OCI-LY7 (cell line): ENCODE measurements around the gene OCSTAMP. TPM values are rescaled to one million over a fixed set of nuclear protein-coding genes. Genes with fewer than 3 reads are reported as not detected.
A peak's percentile ranks its signal among the peaks of the same experiment; 100 is the strongest.

Experiments used
- BruUV-seq: library from RNA; stranded (reverse); fragments of 400-500 nt; replicated peaks from 2 replicates; lab custom pipeline; 2021; lab: Mats Ljungman, UMichigan
- CTCF ChIA-PET: fragments of 300-600 bp; sonication (Branson Sonifier 250); formaldehyde crosslinking; loops from one replicate; lab custom pipeline; 2022; ENCODE audit warnings: antibody characterized with exemption; ENCODE audit not compliant: unreplicated experiment; lab: Charles Lee
- POLR2A ChIA-PET: fragments of 300-600 bp; sonication (Branson Sonifier 250); formaldehyde crosslinking; loops from one replicate; lab custom pipeline; 2022; ENCODE audit warnings: antibody characterized with exemption; lab: Charles Lee
- DNase-seq: peaks from one replicate; pipeline ENCODE4 v3.0.0-alpha.2; 2015; ENCODE audit warnings: low spot score
- H2AFZ ChIP-seq: fragments of 200-600 bp; sonication (generic), shearing (Covaris generic); 2 replicates; pipeline ENCODE4 v1.6.1; 2014; ENCODE audit warnings: mild to moderate bottlenecking, antibody characterized with exemption, low read length, moderate library complexity
- H3K27ac ChIP-seq: fragments of 200-600 bp; sonication (generic); 2 replicates; pipeline ENCODE4 v1.5.1; 2014; ENCODE audit warnings: mixed run types, low read depth, mild to moderate bottlenecking, moderate library complexity, low read length, inconsistent platforms; ENCODE audit not compliant: poor library complexity, severe bottlenecking
- H3K36me3 ChIP-seq: fragments of 200-600 bp; sonication (generic); 2 replicates; pipeline ENCODE4 v1.6.1; 2014; ENCODE audit warnings: mild to moderate bottlenecking, antibody characterized with exemption, low read length, moderate library complexity, mixed read lengths; ENCODE audit not compliant: insufficient read depth
- H3K4me1 ChIP-seq: fragments of 200-600 bp; sonication (generic); 2 replicates; pipeline ENCODE4 v1.5.1; 2014; ENCODE audit warnings: mild to moderate bottlenecking, low read length; ENCODE audit not compliant: insufficient read depth, poor library complexity, severe bottlenecking
- H3K4me2 ChIP-seq: fragments of 200-600 bp; sonication (generic); 2 replicates; pipeline ENCODE4 v1.6.1; 2014; ENCODE audit warnings: mild to moderate bottlenecking, low read length
- H3K4me3 ChIP-seq: fragments of 200-600 bp; sonication (generic); 2 replicates; pipeline ENCODE4 v1.5.1; 2014; ENCODE audit warnings: mild to moderate bottlenecking, low read depth, low read length; ENCODE audit not compliant: poor library complexity, severe bottlenecking
- H3K79me2 ChIP-seq: fragments of 200-600 bp; sonication (generic); 2 replicates; pipeline ENCODE4 v1.6.1; 2016; ENCODE audit warnings: low read depth, mild to moderate bottlenecking, low read length, moderate library complexity, mixed read lengths; ENCODE audit not compliant: insufficient read depth
- H3K9me2 ChIP-seq: fragments of 200-600 bp; sonication (generic); 2 replicates; pipeline ENCODE4 v1.6.1; 2016; ENCODE audit warnings: mild to moderate bottlenecking, low read length, mixed read lengths; ENCODE audit not compliant: insufficient read depth
- H3K9me3 ChIP-seq: fragments of 200-600 bp; sonication (generic); 2 replicates; pipeline ENCODE4 v1.6.1; 2014; ENCODE audit warnings: mild to moderate bottlenecking, mixed run types, low read length, mixed read lengths
- H4K20me1 ChIP-seq: fragments of 200-600 bp; sonication (generic); 2 replicates; pipeline ENCODE4 v1.6.1; 2014; ENCODE audit warnings: mild to moderate bottlenecking, antibody characterized with exemption, low read length, moderate library complexity, mixed read lengths; ENCODE audit not compliant: insufficient read depth
- CTCF ChIP-seq: fragments of 200-600 bp; sonication (generic); conservative IDR thresholded peaks from 2 replicates; pipeline ENCODE4 v1.5.1; 2014; ENCODE audit warnings: mild to moderate bottlenecking, antibody characterized with exemption, low read length, moderate library complexity, mixed read lengths
- EZH2phosphoT487 ChIP-seq: fragments of 200-600 bp; sonication (generic); IDR thresholded peaks from 2 replicates; pipeline ENCODE4 v1.6.1; 2018; ENCODE audit warnings: low read depth, borderline replicate concordance, mild to moderate bottlenecking, mixed run types, antibody characterized with exemption, low read length, moderate library complexity, mixed read lengths
- intact Hi-C: fragments of 100-400 bp; cut with micrococcal nuclease; formaldehyde crosslinking; loops from one replicate; pipeline ENCODE4 v1.10.0; 2022; ENCODE audit not compliant: unreplicated experiment
- total RNA-seq, 2 experiments: library from RNA; depleted of rRNA in 1 of 2; stranded (reverse); fragments of >200 nt in 1 of 2; shearing (Covaris generic) in 1 of 2; gene quantifications; 2 replicates each; pipeline ENCODE4 v1.2.3, GENCODE V29; 2014 to 2022

The OCSTAMP gene
- total RNA-seq, 2 experiments from 2014 or later, result not detected

GRCh38 chr20:46544576-46544975 lies 5.9 kb downstream of the OCSTAMP start:
- POLR2A ChIA-PET, result no interaction called here
- no peaks in the 10 kb centered on the region for H3K36me3 ChIP-seq
- no peak overlapping the region for H3K4me3 ChIP-seq
- no peak for DNase-seq
- no peaks in the 10 kb centered on the region for H3K4me1 ChIP-seq
- intact Hi-C loops, result no loop called here
- no peak overlapping the region for H3K4me2 ChIP-seq
- BruUV-seq, result no TSS peak
- H3K27ac ChIP-seq, result no peak overlapping the region
- CTCF ChIA-PET, result no interaction called here
- H3K9me3 ChIP-seq, result no peaks in the 10 kb centered on the region
- H3K79me2 ChIP-seq, result no peaks in the 10 kb centered on the region
- no peaks in the 10 kb centered on the region for H3K9me2 ChIP-seq
- no peak for TF ChIP-seq EZH2phosphoT487
- TF ChIP-seq CTCF, result 0 out of 2 replicates have a peak, but pooled peaks have one; percentile 24
- no peak overlapping the region for H2AFZ ChIP-seq
- H4K20me1 ChIP-seq, result no peaks in the 10 kb centered on the region

GRCh38 chr20:46543959-46544358 lies 6.5 kb downstream of the OCSTAMP start:
- H3K27ac ChIP-seq, result no peak overlapping the region
- no peaks in the 10 kb centered on the region for H3K79me2 ChIP-seq
- H2AFZ ChIP-seq, result no peak overlapping the region
- no peaks in the 10 kb centered on the region for H3K9me3 ChIP-seq
- no peak overlapping the region for H3K4me2 ChIP-seq
- no peaks in the 10 kb centered on the region for H4K20me1 ChIP-seq
- no TSS peak for BruUV-seq
- no peaks in the 10 kb centered on the region for H3K4me1 ChIP-seq
- ChIA-PET CTCF (no interaction called here), POLR2A (no interaction called here)
- no peak overlapping the region for H3K4me3 ChIP-seq
- H3K36me3 ChIP-seq, result no peaks in the 10 kb centered on the region
- no peaks in the 10 kb centered on the region for H3K9me2 ChIP-seq
- no peak for DNase-seq
- TF ChIP-seq EZH2phosphoT487, result no peak
- TF ChIP-seq CTCF, result no peak
- intact Hi-C loops, result no loop called here

GRCh38 chr20:46543033-46543432 lies 7.4 kb downstream of the OCSTAMP start:
- no peak overlapping the region for H3K4me3 ChIP-seq
- TF ChIP-seq CTCF (no peak), EZH2phosphoT487 (no peak)
- no peaks in the 10 kb centered on the region for H3K9me2 ChIP-seq
- H3K27ac ChIP-seq, result no peak overlapping the region
- no peaks in the 10 kb centered on the region for H3K36me3 ChIP-seq
- no TSS peak for BruUV-seq
- H3K9me3 ChIP-seq, result no peaks in the 10 kb centered on the region
- no peaks in the 10 kb centered on the region for H4K20me1 ChIP-seq
- POLR2A ChIA-PET, result interaction anchor here (0.8 kb wide), 1 partner anchor 121 kb away, joined by 4 read pairs; no protein-coding TSS in a partner anchor
- no peaks in the 10 kb centered on the region for H3K79me2 ChIP-seq
- DNase-seq, result no peak
- H3K4me2 ChIP-seq, result no peak overlapping the region
- intact Hi-C loops, result no loop called here
- no peak overlapping the region for H2AFZ ChIP-seq
- CTCF ChIA-PET, result no interaction called here
- H3K4me1 ChIP-seq, result no peaks in the 10 kb centered on the region
